Caki2 (cell line): ENCODE measurements around the gene TMEM125. TPM values are rescaled to one million over a fixed set of nuclear protein-coding genes. Genes with fewer than 3 reads are reported as not detected.

Experiments used
- DNase-seq: peaks from one replicate; pipeline ENCODE4 v3.0.0-alpha.2; 2015; ENCODE audit warnings: low read depth
- in situ Hi-C: cut with HindIII; loops from 2 replicates; pipeline ENCODE4 v1.10.0; 2016; ENCODE audit warnings: low sequenced_read_pairs, low pct_unique_long_range_greater_than_20kb, mixed read lengths
- total RNA-seq: library from RNA; depleted of rRNA; stranded (reverse); fragments of >200 nt; shearing (Covaris generic); gene quantifications from 2 replicates; pipeline ENCODE4 v1.2.3, GENCODE V29; 2014; ENCODE audit warnings: low replicate concordance

The TMEM125 gene
- total RNA-seq, 1 experiment from 2014 or later, result not detected

DNA sequence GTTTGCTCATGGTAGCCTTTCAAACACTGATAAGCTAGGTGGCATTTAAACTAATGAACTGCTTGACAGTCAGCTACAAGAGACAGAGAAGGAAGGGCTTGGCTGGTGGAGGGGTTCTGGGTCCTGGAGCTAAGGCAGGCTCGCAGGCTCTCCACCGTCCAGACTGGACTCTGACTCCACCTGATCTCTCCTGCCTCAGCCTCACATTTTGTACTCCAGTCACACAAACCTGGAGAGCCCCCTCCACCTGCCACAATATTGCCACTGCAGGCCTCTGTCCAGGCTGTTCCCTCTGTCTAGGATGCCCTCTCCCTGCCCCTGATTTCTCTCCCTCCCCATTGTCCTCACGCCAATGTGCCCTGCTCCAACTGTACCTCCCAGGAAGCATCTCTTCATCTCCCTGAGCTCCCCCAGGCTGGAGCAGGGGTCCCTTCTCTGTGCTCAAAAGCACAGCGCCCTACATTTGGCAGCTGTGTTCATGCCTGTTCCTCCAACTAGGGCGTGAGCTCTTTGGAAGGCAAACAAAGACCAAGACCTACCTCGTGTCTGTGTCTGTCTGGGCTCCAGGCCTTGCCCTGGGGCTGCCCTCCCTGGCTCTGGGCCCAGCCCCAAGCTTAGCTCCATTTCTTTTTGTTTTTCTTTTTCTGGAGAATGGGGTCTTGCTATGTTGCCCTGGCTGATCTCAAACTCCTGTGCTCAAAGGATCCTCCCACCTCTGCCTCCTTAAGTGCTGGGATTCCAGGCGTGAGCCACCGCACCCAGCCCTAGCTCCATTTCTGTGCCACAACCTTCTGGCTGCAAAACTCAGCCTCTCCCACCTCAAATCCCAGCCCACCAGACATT, 33.9 kb downstream of the TMEM125 start:
- no peak for DNase-seq
- in situ Hi-C loops, result no loop called here

- in situ Hi-C loops, result no loop called here
- DNase-seq, result no peak
These were observed 34.5 kb downstream of the TMEM125 start for GRCh38 chr1:43304314-43304681.

- in situ Hi-C loops, result no loop called here
- DNase-seq, result no peak
These were observed 35.1 kb downstream of the TMEM125 start for GRCh38 chr1:43304771-43305300.

GRCh38 chr1:43305461-43305860, 35.7 kb downstream of the TMEM125 start:
- no peak for DNase-seq
- in situ Hi-C loops, result no loop called here

GRCh38 chr1:43305926-43306687, 36.3 kb downstream of the TMEM125 start:
- in situ Hi-C loops, result no loop called here
- no peak for DNase-seq

- DNase-seq, result no peak
- in situ Hi-C loops, result no loop called here
These were observed 37.1 kb downstream of the TMEM125 start for GRCh38 chr1:43306688-43307457.

DNA sequence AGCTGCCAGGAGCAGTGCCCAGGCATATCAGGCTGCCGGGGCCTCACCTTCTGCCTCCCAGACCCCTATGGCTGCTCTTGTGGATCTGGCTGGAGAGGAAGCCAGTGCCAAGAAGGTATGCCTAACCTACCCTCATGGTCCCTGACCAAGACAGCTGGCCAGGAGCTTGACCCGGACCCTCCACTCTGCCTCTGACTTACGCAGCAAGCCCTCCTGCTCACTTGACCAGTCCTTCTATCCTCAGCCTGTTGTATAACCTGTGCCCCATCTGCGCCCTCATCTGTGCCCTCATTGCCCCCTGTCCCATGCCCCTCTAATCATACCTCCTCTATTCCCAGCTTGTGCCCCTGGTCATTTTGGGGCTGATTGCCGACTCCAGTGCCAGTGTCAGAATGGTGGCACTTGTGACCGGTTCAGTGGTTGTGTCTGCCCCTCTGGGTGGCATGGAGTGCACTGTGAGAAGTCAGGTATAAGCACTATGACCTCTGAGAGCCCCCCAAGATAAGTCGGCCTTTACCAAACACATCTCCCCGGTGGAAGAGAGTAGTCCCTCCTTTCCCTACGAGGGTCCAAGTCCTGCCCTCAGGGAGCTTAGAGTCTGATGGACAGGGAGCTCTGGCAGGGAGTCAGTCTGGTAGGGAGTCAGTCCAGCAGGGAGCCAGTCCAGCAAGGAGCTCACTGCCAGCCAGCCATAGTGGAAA, 37.8 kb downstream of the TMEM125 start:
- in situ Hi-C loops, result no loop called here
- no peak for DNase-seq

DNA sequence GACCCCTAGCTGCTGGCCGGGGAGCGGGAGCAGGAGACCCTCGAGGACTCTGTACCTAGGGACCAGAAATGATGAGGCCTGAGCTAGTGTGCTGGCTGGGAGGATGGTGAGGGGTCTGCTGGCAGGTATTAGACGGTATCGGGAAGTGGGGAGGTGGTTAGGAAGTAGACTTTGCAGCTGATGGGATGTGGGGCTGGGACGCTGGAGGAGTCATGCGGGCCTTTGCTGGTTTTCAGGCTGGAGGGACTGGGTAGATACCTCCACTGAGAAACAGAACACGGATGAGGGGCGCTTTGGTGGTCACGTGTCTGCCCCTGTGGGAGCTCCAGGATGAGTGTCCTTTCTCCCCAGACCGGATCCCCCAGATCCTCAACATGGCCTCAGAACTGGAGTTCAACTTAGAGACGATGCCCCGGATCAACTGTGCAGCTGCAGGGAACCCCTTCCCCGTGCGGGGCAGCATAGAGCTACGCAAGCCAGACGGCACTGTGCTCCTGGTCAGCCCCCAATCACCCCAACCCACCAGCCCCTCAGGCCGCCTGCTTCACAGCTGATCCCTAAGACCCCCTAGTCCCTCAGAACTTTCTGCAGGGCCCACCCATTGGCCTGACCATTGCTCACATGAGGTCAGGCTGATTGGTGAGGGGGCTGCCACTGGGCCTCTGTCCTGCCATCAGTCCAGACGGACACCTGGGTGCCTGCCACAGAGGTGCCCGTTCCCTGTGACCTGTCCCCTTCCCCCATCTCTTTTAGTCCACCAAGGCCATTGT, 39.0 kb downstream of the TMEM125 start:
- no peak for DNase-seq
- in situ Hi-C loops, result no loop called here

DNA sequence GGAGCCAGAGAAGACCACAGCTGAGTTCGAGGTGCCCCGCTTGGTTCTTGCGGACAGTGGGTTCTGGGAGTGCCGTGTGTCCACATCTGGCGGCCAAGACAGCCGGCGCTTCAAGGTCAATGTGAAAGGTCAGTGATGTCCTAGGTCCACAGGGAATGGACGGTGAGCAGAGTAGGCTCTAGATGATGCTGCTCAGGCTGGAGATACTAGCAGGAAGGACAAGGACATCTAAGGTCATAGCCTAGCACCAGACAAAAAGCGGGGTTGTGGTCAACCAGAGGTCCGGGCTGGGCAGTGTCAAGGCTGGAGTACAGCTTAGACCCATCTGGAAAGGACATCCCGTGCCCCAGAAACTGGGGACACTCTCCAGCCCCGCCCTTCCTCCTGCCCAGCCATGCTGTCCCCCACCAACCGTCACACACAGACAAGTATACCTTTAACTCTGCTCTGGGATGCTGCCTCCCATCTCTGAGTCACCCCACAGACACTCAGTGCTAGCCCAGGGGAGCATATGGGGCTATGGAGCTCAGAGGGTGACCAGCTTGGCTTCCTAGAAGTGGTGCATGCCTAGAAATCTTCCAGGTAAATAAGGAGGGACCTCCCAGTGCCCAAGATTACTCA, 39.7 kb downstream of the TMEM125 start:
- DNase-seq, result no peak
- in situ Hi-C loops, result no loop called here

GRCh38 chr1:43311521-43311920, 41.7 kb downstream of the TMEM125 start:
- DNase-seq, result no peak
- in situ Hi-C loops, result no loop called here

- DNase-seq, result no peak
- in situ Hi-C loops, result no loop called here
These were observed 42.4 kb downstream of the TMEM125 start for GRCh38 chr1:43312212-43312623.

DNA sequence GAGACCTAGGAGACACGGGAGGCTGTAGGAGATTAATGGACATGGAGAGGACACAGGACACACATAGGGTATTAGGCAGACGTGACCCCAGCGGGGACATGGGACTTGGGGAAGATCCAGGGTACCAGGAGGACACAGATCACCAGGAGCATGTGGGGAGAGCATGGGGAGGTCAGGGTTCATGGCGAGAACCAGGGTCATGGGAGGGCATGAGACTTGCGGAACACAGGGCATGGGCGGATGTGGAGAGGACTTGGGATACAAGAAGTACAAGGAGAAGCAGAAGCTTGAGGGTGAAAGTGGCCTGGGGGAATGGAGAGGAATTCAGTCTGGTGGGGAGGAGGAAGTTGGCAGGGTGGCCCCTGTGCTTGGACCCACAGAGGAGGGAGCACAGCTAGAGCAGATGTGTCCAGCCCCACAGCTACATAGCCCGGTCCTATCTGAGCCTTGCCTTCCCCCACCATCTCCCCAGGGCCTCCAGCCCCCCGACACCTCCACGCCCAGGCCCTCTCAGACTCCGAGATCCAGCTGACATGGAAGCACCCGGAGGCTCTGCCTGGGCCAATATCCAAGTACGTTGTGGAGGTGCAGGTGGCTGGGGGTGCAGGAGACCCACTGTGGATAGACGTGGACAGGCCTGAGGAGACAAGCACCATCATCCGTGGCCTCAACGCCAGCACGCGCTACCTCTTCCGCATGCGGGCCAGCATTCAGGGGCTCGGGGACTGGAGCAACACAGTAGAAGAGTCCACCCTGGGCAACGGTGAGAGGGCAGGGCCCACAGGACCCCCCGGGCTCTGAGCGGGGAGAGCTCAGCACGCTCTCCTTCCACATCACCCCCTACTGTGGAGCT, 43.1 kb downstream of the TMEM125 start:
- DNase-seq, result no peak
- in situ Hi-C loops, result no loop called here

- in situ Hi-C loops, result no loop called here
These were observed 44.0 kb downstream of the TMEM125 start for GRCh38 chr1:43313771-43314170.

DNA sequence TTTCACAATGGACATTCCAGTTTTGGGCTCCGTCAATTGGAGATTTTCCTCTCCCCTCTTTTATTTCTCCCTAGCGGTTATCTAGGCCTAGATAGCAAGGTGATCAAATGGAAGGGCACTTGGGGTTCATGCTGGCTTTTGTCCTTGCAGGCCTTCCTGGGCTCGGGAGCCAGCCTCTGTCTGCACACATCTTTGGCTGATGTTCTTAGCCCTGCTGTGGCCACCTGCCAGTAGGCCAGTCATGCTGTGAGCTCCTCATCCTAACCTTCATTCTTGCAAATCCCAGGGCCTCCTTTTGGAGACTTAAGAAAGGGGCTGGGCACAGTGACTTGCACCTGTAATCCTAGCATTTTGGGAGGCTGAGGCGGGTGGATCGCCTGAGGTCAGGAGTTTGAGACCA, 44.5 kb downstream of the TMEM125 start:
- DNase-seq, result no peak

More at GRCh38 chr1:43313771-43314170, 44.0 kb downstream of the TMEM125 start:
- DNase-seq, result no peak

GRCh38 chr1:43315481-43315880, 45.7 kb downstream of the TMEM125 start:
- no peak for DNase-seq

More for the DNA sequence above, 44.5 kb downstream of the TMEM125 start:
- in situ Hi-C loops, result no loop called here

More at GRCh38 chr1:43315481-43315880, 45.7 kb downstream of the TMEM125 start:
- in situ Hi-C loops, result no loop called here
